ENCODE measurements around the gene CLPX.
A peak's percentile ranks its signal among the peaks of the same experiment; 100 is the strongest.
"Not testable (repeated sequence)": the region's sequence is repeated elsewhere in the genome, so short reads cannot be mapped to it uniquely, and the experiment has no call there.

The CLPX gene

DNA sequence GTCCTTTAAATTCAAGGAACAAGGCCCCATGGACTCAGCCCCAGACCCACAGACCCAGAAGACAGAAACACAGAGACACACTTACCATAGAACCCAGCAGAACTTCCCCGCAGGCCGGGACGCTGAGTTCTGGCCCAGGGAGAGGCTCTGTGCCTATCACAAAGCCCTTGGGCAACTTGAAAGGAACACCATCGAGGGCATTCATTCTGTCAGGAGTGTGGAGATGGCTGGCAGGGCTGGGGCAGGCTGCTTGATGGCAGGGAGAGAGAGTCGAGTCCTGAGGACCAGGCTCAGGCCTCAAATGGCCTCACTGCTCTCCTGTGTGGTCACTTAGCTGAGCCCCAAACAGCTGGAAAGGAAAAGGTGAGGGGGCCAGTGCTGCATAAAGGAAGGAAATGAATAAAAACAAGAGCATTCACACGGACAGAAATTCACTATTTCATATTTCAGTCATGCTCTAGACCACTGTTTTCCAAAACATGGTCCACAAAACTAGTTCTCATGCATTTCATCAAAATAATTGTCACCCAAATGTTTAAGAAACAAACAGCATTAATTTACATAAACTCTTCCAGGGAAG is 79.0 kb downstream of the CLPX start:
- TF ChIP-seq, protein P1, sequence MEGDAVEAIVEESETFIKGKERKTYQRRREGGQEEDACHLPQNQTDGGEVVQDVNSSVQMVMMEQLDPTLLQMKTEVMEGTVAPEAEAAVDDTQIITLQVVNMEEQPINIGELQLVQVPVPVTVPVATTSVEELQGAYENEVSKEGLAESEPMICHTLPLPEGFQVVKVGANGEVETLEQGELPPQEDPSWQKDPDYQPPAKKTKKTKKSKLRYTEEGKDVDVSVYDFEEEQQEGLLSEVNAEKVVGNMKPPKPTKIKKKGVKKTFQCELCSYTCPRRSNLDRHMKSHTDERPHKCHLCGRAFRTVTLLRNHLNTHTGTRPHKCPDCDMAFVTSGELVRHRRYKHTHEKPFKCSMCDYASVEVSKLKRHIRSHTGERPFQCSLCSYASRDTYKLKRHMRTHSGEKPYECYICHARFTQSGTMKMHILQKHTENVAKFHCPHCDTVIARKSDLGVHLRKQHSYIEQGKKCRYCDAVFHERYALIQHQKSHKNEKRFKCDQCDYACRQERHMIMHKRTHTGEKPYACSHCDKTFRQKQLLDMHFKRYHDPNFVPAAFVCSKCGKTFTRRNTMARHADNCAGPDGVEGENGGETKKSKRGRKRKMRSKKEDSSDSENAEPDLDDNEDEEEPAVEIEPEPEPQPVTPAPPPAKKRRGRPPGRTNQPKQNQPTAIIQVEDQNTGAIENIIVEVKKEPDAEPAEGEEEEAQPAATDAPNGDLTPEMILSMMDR (conservative IDR thresholded peaks at IDR 0.05; ENCODE audit: low read depth), result no peak
- DNase-seq (ENCODE audit: low spot score), result no peak
- ChIA-PET POLR2A (ENCODE audit: low non-redundant PET) (no interaction called here), CTCF (interaction anchor here (0.7 kb wide), 1 partner anchor 52 kb away, joined by 4 read pairs; no protein-coding TSS in a partner anchor)
- no peak overlapping the region for H3K27ac ChIP-seq

- TF ChIP-seq, protein P1 (conservative IDR thresholded peaks at IDR 0.05; ENCODE audit: low read depth), result no peak
- H3K27ac ChIP-seq, result no peak overlapping the region
- no peak for DNase-seq (ENCODE audit: low spot score)
- ChIA-PET CTCF (no interaction called here), POLR2A (ENCODE audit: low non-redundant PET) (no interaction called here)
Measured at GRCh38 chr15:65105038-65105437, 80.1 kb downstream of the CLPX start.

DNA sequence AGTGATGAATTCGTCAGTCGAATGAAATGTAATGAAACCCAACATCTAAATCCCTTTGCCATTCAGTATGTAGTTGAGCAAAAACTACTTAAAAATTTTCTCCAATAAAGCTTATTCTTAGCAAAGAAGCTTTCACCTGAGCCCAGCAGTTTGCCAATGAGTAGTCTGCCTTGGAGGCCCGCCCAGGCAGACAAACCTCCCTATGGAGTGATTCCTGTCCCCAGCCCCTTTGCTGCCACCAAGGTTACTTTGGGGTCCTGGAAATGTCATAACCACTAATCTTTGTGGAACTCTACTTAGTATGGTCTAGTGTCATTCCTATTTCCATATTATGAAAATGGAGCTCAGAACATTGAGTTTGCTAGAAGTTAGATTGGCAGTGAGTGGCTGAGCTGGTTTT is 82.2 kb downstream of the CLPX start:
- ChIA-PET CTCF (interaction anchor here (0.6 to 1.7 kb wide), 3 partner anchors 58 to 221 kb away, joined by 3 to 5 read pairs (median 4); partner anchors contain the start of gene SLC51B), POLR2A (ENCODE audit: low non-redundant PET) (no interaction called here)
- TF ChIP-seq, protein P1 (conservative IDR thresholded peaks at IDR 0.05; ENCODE audit: low read depth), result no peak
- H3K27ac ChIP-seq, result no peak overlapping the region
- DNase-seq (ENCODE audit: low spot score), result no peak

GRCh38 chr15:65101891-65102708 is 83.0 kb downstream of the CLPX start:
- no peak for DNase-seq (ENCODE audit: low spot score)
- ChIA-PET POLR2A (ENCODE audit: low non-redundant PET) (no interaction called here), CTCF (interaction anchor here (0.6 to 2.5 kb wide), 6 partner anchors 8 to 1068 kb away, joined by 3 to 6 read pairs (median 4); no protein-coding TSS in a partner anchor)
- TF ChIP-seq, protein P1 (conservative IDR thresholded peaks at IDR 0.05; ENCODE audit: low read depth), result no peak
- H3K27ac ChIP-seq, result no peak overlapping the region

- H3K27ac ChIP-seq, result no peak overlapping the region
- CTCF ChIA-PET, result interaction anchor here (0.5 to 2.5 kb wide), 8 partner anchors 9 to 1068 kb away, joined by 3 to 6 read pairs (median 4); no protein-coding TSS in a partner anchor
- TF ChIP-seq, protein P1 (conservative IDR thresholded peaks at IDR 0.05; ENCODE audit: low read depth), result peak; percentile 59
- POLR2A ChIA-PET (ENCODE audit: low non-redundant PET), result no interaction called here
- DNase-seq (ENCODE audit: low spot score), result peak; percentile 20
Measured at GRCh38 chr15:65101411-65101890, 83.7 kb downstream of the CLPX start.

- CTCF ChIA-PET, result interaction anchor here (2.5 kb wide), 1 partner anchor 10 kb away, joined by 6 read pairs; no protein-coding TSS in a partner anchor
- DNase-seq (ENCODE audit: low spot score), result no peak
- H3K27ac ChIP-seq, result no peak overlapping the region
- POLR2A ChIA-PET (ENCODE audit: low non-redundant PET), result no interaction called here
- TF ChIP-seq, protein P1 (conservative IDR thresholded peaks at IDR 0.05; ENCODE audit: low read depth), result no peak
Measured at GRCh38 chr15:65100442-65100841, 84.7 kb downstream of the CLPX start.

DNA sequence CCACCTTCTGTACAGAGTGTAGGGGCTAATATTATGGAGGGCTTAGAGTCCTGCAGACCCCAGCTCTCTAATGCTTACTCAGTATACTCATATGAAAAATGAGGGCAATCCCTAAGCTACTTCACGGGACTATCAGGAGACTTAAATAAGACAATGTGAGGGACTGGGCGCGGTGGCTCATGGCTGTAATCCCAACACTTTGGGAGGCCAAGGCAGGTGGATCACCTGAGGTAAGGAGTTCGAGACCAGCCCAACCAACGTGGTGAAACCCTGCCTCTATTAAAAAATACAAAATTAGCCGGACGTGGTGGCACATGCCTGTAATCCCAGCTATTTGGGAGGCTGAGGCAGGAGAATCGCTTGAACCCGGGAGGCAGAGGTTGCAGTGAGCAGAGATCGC is 85.3 kb downstream of the CLPX start:
- CTCF ChIA-PET; H3K27ac ChIP-seq; DNase-seq (ENCODE audit: low spot score); POLR2A ChIA-PET (ENCODE audit: low non-redundant PET): not testable (repeated sequence)
